Measurements from ENCODE around the gene C1QTNF6. TPM values are rescaled to one million over a fixed set of nuclear protein-coding genes. Genes with fewer than 3 reads are reported as not detected.

Gene C1QTNF6
- total RNA-seq, 1 donor from 2014 or later = 6.0 TPM

- peaks cover 2% of the 10 kb centered on the region for H3K9me3 Mint-ChIP-seq (ENCODE audit: unreplicated experiment)
- no peak overlapping the region for H3K4me2 ChIP-seq (ENCODE audit: low read length)
- no peaks in the 10 kb centered on the region for H4K20me1 ChIP-seq (ENCODE audit: insufficient read depth, low read length)
- H3K4me1 Mint-ChIP-seq (ENCODE audit: low read depth, unreplicated experiment) = peaks cover 21% of the 10 kb centered on the region
- DNase-seq (ENCODE audit: low read depth) (no peak), FAIRE-seq (no peak)
- H2AFZ ChIP-seq (ENCODE audit: low read depth, low read length) = no peak overlapping the region
- H3K27me3 ChIP-seq (ENCODE audit: insufficient read depth, low read length) = no peaks in the 10 kb centered on the region
- H3K27ac Mint-ChIP-seq (ENCODE audit: unreplicated experiment) = no peak overlapping the region
- no peaks in the 10 kb centered on the region for H3K79me2 ChIP-seq (ENCODE audit: insufficient read depth, low read length)
- TF ChIP-seq EZH2 (IDR thresholded peaks at IDR 0.05; ENCODE audit: insufficient read depth, low read length) (no peak), CTCF (IDR thresholded peaks at IDR 0.05; ENCODE audit: insufficient read depth, low read depth, low read length) (no peak)
- no peak overlapping the region for H3K4me3 Mint-ChIP-seq (ENCODE audit: unreplicated experiment)
- H3K9ac ChIP-seq (ENCODE audit: low read length) = no peak overlapping the region
- peaks cover 9% of the 10 kb centered on the region for H3K27me3 Mint-ChIP-seq (ENCODE audit: low read depth, unreplicated experiment)
- no peaks in the 10 kb centered on the region for H3K9me3 ChIP-seq (ENCODE audit: insufficient read depth, low read depth, low read length)
- H3K27ac ChIP-seq (ENCODE audit: low read depth, low read length) = no peak overlapping the region
- H3K36me3 Mint-ChIP-seq (ENCODE audit: low read depth, unreplicated experiment) = peaks cover 2% of the 10 kb centered on the region
- H3K4me3 ChIP-seq (ENCODE audit: insufficient read depth, low read depth, low read length) = no peak overlapping the region
- H3K36me3 ChIP-seq (ENCODE audit: insufficient read depth, low read length) = no peaks in the 10 kb centered on the region
- H3K4me1 ChIP-seq (ENCODE audit: insufficient read depth, low read length) = peaks cover 36% of the 10 kb centered on the region
Measured at GRCh38 chr22:37185646-37186227, 2.3 kb downstream of the C1QTNF6 start.

DNA sequence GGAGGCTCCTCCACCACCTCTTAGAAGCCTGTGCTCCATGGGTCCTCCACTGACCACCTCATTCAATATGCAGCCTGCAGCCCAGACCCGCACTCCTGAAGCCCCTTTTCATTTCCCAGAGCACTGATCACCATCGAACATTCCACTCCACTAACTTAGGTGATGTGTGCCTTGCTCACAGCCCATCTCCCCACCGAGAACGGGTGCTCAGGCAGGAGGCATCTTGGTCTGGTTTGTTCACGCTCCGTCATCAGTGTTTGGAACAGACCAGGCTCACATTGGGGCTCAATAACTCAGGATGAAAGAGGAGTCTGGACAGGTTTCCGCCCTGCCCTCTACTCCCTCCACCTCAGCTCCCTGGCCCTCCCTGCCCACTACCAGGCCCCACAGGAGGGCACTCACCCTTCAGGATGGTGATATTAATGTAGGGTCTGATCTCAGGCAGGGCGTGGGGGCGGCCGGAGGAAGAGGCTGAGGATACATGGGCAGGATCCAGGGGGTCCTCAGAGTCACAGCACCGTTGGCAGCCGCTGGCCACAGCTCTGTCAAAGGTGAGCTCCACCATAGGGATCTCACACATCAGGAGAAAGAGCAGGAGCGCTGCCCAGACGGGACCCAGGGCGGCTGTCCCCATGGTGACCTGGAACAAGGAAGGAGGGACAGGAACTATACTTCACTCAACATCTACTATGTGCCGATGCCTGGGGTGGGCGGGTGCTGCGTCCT is 3.1 kb downstream of the C1QTNF6 start:
- H3K36me3 Mint-ChIP-seq (ENCODE audit: low read depth, unreplicated experiment) = peaks cover 2% of the 10 kb centered on the region
- Histone ChIP-seq H3K27ac (ENCODE audit: low read depth, low read length) (no peak overlapping the region), H3K9me3 (ENCODE audit: insufficient read depth, low read depth, low read length) (no peaks in the 10 kb centered on the region), H4K20me1 (ENCODE audit: insufficient read depth, low read length) (no peaks in the 10 kb centered on the region), H3K79me2 (ENCODE audit: insufficient read depth, low read length) (no peaks in the 10 kb centered on the region), H3K36me3 (ENCODE audit: insufficient read depth, low read length) (no peaks in the 10 kb centered on the region), H3K9ac (ENCODE audit: low read length) (no peak overlapping the region), H3K27me3 (ENCODE audit: insufficient read depth, low read length) (no peaks in the 10 kb centered on the region), H2AFZ (ENCODE audit: low read depth, low read length) (no peak overlapping the region), H3K4me3 (ENCODE audit: insufficient read depth, low read depth, low read length) (no peak overlapping the region), H3K4me1 (ENCODE audit: insufficient read depth, low read length) (peaks cover 36% of the 10 kb centered on the region), H3K4me2 (ENCODE audit: low read length) (no peak overlapping the region)
- H3K9me3 Mint-ChIP-seq (ENCODE audit: unreplicated experiment) = peaks cover 2% of the 10 kb centered on the region
- no peak for TF ChIP-seq CTCF (IDR thresholded peaks at IDR 0.05; ENCODE audit: insufficient read depth, low read depth, low read length)
- peaks cover 9% of the 10 kb centered on the region for H3K27me3 Mint-ChIP-seq (ENCODE audit: low read depth, unreplicated experiment)
- no peak overlapping the region for H3K27ac Mint-ChIP-seq (ENCODE audit: unreplicated experiment)
- peak overlapping the region; percentile 45 for H3K4me3 Mint-ChIP-seq (ENCODE audit: unreplicated experiment)
- DNase-seq (ENCODE audit: low read depth) (no peak), FAIRE-seq (no peak)
- peaks cover 21% of the 10 kb centered on the region for H3K4me1 Mint-ChIP-seq (ENCODE audit: low read depth, unreplicated experiment)

DNA sequence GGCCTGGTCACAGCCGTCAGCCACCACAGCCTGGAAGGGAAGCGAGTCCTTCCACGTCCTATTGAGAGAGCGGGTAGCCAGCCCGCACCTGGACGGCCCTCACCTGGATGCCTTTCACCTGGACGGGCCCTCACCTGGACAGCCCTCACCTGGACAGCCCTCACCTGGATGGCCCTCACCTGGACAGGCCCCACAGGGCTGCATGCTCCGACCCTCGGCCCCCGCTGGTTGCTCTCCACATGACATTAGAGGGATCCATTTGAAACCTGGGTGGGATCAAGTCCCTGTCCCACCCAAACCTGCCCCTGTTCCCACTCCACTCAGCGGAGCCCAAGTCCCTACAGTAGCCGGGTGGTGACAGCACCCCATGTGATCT is 3.7 kb downstream of the C1QTNF6 start:
- Mint-ChIP-seq H3K27me3 (ENCODE audit: low read depth, unreplicated experiment) (peaks cover 13% of the 10 kb centered on the region), H3K27ac (ENCODE audit: unreplicated experiment) (no peak overlapping the region), H3K36me3 (ENCODE audit: low read depth, unreplicated experiment) (peaks cover 2% of the 10 kb centered on the region), H3K4me3 (ENCODE audit: unreplicated experiment) (no peak overlapping the region), H3K9me3 (ENCODE audit: unreplicated experiment) (peaks cover 2% of the 10 kb centered on the region), H3K4me1 (ENCODE audit: low read depth, unreplicated experiment) (peaks cover 17% of the 10 kb centered on the region)
- Histone ChIP-seq H3K4me3 (ENCODE audit: insufficient read depth, low read depth, low read length) (no peak overlapping the region), H3K4me1 (ENCODE audit: insufficient read depth, low read length) (peaks cover 30% of the 10 kb centered on the region), H3K4me2 (ENCODE audit: low read length) (no peak overlapping the region), H3K9me3 (ENCODE audit: insufficient read depth, low read depth, low read length) (no peaks in the 10 kb centered on the region), H3K27me3 (ENCODE audit: insufficient read depth, low read length) (no peaks in the 10 kb centered on the region), H3K79me2 (ENCODE audit: insufficient read depth, low read length) (no peaks in the 10 kb centered on the region), H3K36me3 (ENCODE audit: insufficient read depth, low read length) (no peaks in the 10 kb centered on the region), H2AFZ (ENCODE audit: low read depth, low read length) (no peak overlapping the region), H3K9ac (ENCODE audit: low read length) (no peak overlapping the region), H4K20me1 (ENCODE audit: insufficient read depth, low read length) (no peaks in the 10 kb centered on the region), H3K27ac (ENCODE audit: low read depth, low read length) (no peak overlapping the region)
- TF ChIP-seq CTCF (IDR thresholded peaks at IDR 0.05; ENCODE audit: insufficient read depth, low read depth, low read length) (no peak), EZH2 (IDR thresholded peaks at IDR 0.05; ENCODE audit: insufficient read depth, low read length) (no peak)
- DNase-seq (ENCODE audit: low read depth) (no peak), FAIRE-seq (no peak)

All from astrocyte (in vitro differentiated cells and primary cell).